ENCODE data around the gene CADPS.

CADPS gene

DNA sequence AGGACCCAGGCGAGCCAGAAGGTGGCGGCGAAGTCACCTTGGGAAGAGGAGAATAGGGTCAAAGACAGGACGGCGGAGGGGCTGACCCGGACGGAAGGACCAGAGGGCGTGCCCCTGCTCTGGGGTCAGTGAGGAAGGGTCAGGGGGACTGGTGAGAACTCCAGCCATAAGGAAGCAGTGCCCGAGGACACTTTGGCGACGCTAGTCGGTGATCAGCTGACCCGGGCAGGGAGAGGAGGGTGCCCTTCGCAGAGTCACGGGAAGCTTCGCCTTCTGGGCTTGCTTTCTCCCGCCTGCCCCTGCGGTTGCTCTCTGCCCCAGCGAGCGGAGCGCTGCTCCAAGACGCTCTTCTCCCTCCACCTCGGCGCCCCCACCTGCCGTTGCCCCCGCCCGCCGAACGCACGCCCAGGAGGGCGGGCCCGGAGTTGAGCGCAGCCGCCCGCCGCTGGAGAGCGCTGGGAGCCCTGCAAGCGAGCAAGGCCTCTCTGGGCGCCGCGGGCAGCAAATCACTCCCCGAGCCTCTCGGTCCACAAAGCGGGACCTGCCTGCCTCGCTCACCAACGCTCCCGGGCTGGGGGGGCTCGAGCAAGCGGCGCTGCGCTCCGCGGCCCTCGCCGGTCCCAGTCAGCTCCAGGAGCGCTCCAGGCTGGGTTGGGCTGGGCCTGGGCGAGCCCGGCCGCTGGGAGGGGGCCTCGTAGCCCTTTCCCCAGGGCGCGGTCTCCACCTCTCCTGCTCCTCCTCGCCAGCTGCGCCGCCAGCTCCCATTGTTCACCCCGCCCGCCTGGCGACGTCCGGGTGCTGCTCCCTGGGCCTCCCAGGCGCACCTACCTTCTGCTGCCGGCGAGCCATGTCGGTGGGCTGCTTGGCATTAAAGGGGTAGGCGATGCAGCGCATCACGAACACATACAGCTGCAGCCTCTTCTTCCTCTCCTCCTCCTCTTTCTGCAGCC is 1.2 kb downstream of the CADPS start:
- peak; percentile 66 for DNase-seq (ENCODE audit: low spot score)

DNA sequence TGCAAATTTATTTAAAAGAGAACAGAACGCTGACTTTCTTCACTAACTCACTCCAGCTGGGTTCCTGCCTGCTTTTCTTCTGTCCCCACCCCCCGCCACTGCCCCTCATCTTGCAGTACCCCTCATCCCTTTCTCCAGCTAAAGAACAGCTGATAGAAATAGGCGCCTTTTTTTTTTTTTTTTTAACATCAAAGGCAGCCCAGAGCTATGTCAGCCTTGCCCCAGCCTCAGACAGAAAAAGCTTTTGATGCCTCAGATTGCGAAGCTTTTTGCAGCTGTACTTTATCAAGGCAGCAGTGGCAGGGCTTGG is 1.8 kb downstream of the CADPS start:
- DNase-seq (ENCODE audit: low spot score) = no peak

- DNase-seq (ENCODE audit: low spot score) = no peak
Measured at GRCh38 chr3:62872318-62872717, 2.9 kb downstream of the CADPS start.

DNA sequence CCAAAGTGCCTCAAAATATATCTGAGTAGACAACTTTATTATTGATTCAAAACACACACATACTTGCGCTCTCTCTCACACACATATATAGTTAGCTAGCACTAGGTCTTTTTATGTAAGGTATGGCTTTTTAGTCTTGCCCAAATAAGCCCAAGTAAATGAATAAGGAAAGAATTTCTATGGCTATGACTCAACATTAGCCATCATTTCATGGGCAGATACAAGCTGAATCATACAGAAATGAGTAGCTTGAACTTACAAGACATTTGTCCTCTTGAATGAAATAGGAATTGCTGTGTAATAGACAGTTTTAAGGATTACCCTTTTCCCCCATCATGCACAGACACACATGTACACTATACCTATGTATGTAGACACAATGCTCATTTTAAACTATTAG is 4.9 kb downstream of the CADPS start:
- no peak for DNase-seq (ENCODE audit: low spot score)

DNA sequence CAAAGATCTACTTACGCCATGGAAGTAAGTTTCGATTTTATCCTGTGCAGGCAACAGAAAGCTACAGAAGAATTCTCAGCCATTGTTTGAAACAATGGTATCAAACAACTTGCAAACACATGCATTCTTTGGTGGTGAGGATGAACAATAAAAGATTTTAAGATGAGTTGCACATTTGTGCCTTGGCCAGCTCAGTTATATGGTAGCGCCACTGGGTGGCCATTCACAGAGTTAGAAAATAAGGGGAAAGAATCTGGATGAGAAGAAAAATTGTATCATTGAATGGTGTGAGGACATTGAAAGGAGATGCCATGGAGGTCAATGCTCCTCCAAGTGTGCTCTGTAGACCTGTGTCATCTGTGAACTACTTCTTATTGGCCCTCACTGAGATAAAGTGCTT is 11.6 kb downstream of the CADPS start:
- DNase-seq (ENCODE audit: low spot score) = no peak

DNA sequence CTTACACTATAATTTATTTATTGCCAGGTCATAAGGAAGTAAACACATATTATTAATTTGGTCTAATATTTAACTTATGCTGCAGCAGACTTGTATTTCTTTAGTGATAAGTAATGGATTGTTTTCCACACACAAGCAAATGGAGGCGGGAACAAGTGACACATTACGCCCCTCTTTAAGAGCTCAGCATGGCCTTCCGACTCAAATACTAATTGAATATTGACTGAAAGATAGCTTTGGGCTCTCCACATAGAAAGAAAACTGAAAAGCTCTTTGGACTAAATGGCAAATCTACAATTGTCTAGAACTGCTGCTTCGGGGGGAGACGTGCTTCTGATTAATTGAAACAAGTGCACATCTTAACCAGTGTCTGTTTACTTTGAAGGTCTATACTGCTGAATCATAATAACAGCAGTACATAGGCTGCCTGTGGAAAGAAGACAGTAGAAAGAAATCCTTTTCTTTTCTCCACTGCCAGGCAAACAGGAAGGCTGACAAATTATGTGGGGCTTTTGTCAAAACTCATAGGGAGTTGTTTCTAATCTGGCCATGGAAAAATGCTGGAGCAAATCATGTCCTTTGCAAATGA is 15.9 kb downstream of the CADPS start:
- no peak for DNase-seq (ENCODE audit: low spot score)

DNA sequence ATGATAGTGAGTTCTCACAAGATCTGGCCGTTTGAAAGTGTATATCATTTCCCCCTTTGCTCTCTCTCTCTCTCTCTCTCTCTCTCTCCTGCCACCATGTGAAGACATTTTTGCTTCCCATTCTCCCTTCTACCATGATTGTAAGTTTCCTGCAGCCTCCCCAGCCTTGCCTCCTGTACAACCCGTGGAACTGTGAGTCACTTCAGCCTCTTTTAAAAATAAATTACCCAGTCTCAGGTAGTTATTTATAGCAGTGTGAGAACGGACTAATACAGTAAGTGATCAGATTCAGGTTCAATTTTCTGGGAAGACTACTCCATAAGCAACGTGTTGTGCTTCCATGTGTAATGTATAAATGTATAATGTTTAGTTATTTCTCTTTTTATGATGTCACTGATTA is 29.2 kb downstream of the CADPS start:
- DNase-seq (ENCODE audit: low spot score) = no peak

GRCh38 chr3:62843508-62843907 is 31.7 kb downstream of the CADPS start:
- no peak for DNase-seq (ENCODE audit: low spot score)

DNA sequence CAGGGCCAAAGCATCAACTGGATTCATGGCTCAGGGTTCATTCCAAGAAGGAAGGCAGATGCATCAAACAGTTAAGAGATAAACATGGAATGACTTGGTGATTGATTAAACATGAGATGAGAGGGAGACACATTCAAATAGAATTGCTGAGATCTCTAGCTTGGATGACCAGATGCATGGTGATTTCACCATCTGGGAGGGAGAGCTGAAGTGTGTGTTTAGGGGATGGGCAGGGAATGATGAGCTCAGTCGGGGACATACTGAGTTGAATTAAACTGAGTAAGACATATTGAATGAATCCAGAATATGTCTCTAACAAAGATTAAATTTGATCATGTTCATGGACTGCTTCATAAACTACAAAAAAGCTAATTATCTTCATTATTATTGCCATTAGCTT is 35.5 kb downstream of the CADPS start:
- no peak for DNase-seq (ENCODE audit: low spot score)

DNA sequence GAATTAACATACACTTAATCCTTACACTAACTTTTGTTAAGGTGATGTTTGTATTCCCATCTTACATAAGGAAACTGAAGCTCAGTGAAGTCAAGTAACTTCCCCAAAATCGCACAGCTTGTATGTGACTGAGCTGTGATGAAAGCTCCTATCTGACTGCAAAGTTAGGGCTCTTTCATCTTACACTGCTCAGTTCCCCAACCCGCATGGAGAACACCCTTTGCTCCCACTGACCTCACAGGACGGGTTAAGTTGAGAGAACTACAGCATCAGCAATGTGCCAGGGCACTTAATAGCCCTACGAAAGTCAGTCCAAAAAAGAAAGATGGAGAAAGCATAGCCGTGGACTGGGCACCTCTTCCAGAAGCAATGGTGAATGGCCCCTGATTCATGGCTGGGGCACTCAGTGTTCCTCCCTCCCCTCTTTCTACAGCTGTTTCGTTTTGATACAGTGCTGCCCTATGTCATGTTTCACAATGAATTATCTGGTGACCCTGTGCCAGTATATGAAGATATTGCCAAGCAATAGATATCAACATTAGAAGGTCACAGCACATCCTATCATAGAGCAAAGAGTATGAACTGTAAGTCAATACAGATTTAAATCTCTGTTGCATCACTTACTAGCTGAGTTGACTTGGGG is 38.0 kb downstream of the CADPS start:
- DNase-seq (ENCODE audit: low spot score) = no peak

- no peak for DNase-seq (ENCODE audit: low spot score)
Measured at GRCh38 chr3:62835554-62836236, 39.5 kb downstream of the CADPS start.

DNA sequence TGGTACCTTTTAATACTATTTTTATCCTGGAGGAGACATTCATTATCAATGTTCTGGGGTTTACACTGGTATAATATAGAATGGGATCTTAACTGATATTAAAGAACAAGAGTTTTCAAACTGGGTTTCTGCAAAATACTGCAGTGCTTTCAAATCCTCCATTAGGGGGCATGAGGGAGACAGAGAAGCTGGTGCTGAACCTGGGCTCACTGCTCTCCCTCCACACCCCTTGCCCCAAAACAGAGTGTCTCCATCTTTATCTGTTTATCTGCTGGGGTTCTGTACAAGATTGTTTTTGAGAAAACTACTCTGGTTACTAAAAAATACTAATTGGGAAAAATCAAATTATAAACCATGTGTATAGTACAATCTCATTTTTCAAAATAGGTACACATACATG is 41.7 kb downstream of the CADPS start:
- no peak for DNase-seq (ENCODE audit: low spot score)

- no peak for DNase-seq (ENCODE audit: low spot score)
Measured at GRCh38 chr3:62832553-62832952, 42.7 kb downstream of the CADPS start.

DNA sequence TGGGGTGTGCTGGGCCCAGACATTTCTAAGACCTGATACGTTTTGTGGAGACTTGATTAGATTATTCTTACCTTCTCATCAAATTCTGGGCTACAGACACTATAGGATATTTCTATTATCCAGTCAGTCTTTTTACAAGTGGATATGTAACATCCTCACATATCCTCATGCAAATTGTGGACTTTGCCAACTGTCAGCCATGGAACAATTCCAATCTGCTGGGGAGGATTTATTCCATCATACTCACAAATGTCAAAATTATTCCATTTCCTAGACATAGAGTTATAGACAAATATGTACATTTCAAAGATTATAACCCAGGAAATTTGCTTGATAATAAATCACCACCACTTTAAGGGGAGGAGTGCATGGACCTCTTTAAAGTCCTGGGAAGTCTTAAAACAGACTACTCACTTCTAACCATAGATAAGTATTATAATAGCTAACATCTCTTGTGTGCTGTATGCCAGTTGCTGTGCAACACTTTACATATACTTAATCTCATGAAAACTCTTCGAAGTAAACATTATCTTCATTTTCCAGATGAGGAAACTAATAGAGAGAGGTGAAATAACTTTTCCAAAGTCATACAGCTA is 44.4 kb downstream of the CADPS start:
- no peak for DNase-seq (ENCODE audit: low spot score)

DNA sequence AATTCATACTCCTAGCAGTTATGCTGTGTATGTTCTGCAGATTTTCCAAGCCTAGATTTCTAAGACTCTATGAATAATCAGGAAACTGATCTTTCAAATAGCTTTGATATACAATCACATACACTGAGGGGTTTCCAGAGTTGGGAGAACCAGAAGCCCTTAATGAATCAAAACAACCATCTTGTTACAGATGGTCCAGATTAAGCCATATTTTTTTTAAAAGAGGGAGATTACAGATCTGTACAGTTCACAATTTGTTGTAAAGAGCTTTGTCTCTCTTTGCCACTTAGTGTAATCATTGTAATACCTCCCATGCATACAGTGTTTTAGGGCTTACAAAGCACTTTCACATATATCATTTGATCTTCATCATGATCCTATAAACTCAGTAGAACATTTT is 47.7 kb downstream of the CADPS start:
- DNase-seq (ENCODE audit: low spot score) = no peak

DNA sequence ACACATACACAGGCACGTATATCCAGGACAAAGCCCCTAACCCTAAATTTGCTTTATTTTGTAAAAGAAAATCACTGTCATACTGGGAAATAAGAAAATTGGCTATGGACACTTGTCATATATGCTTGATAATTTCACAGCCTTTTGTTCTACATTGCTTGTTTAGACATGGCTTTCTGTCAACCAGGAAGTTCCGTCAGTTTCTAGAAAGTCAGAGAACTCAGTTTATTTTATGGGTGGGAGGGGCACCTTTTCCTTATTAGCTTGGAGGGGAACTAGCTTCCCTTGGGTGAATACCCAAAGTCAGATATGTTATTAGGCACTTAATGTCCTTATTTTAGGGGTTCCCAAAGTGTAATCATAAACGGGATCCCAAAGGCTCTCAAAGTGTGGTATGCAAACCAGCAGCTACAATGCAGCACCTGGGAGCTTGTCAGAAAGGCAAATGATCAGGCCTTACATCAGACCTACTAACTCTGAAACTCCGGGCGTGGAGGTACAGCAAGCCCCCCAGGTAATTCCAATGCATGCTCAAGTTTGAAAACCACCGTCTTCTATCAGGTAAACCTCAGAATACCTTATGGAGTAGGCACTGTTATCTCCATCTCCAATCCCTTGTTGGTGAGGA is 50.1 kb downstream of the CADPS start:
- no peak for DNase-seq (ENCODE audit: low spot score)

DNA sequence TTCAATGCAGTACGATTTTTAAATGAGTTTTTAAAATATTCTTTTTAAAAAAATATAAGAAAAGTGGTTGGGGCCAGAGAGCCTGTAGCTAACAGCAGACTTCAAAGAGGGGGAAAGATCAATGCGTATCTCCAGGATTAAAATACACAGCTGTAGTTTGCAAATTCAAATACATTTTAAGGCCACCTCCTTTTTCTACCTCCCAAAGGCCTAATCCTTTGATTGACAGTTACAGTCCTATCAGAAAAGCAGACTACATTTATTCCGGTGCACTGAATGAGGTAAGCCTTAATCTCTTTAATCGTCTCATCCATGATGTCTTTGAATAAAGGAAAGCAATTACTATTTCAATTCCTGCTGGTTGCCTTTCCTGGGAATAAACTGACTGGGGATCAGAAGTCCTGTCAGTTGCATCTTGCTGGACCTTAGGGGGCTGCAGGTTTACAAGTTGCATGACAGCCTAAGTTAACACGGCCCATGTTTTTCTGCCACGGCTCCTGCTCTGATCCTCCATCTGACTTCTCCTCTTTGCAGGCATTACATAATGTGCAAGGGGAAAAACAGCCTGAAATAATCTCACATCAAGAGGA is 51.7 kb downstream of the CADPS start:
- DNase-seq (ENCODE audit: low spot score) = no peak

DNA sequence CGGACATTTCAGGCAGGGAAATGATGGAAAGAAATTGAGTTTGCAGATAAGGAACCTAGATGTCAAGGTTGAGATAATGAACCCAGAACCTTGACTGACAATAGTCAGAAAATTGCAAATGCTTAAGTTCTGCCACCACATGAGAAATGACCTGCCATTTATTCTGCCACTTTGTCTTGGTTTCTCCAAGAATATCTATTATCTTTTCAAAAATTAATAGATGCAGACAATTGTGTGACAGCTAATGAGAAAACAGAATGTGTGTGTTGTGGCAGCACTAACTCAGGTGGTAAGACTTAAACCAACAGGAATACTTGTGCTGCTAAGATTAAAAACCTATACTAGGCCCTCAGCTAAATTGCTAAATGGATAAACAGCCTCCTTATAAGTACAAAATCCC is 52.3 kb downstream of the CADPS start:
- no peak for DNase-seq (ENCODE audit: low spot score)

DNA sequence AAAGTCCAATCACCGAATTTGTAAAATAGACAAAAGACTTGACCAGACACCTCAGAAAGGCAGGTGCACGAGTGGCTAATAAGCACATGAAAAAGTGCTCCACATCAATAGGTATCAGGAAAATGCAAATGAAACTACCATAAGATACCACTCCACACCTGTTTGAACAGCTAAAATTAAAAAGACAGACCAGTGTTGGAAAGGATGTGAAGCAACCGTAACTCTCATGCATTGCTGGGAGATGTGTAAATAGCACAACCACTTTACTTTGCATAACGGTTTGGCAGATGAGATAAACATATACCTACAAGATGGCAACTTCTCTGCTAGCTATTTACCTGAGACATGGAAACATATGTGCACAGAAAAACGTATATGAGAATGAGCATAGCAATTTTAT is 56.9 kb downstream of the CADPS start:
- DNase-seq (ENCODE audit: low spot score) = no peak

- no peak for DNase-seq (ENCODE audit: low spot score)
Measured at GRCh38 chr3:62817678-62818077, 57.5 kb downstream of the CADPS start.

GRCh38 chr3:62815981-62816380 is 59.2 kb downstream of the CADPS start:
- no peak for DNase-seq (ENCODE audit: low spot score)

DNA sequence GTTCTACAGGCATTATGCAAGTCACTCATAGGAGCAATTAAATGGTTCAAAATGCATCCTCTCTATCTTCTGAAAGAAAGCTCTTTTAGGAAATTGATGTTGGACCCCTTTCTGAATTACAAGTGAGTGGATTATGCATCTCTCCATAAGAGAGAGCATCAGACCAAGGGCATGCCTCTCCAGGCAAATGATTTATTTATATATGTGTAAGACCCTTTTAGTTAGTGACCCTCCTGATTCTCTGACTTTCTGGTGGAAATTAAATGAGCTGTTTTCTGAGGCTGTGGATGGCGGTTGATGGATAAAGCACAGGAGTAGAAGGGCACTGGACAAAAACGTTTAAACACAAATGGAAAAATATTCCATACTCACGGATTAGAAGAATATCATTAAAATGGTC is 62.6 kb downstream of the CADPS start:
- DNase-seq (ENCODE audit: low spot score) = no peak
